HK-2 (cell line): ENCODE data around the gene DHH.
"Not testable (repeated sequence)": the region's sequence is repeated elsewhere in the genome, so short reads cannot be mapped to it uniquely, and the experiment has no call there.

Experiments
- DNase-seq: peaks from one replicate; pipeline ENCODE4 v3.0.0-alpha.2; 2018; ENCODE audit not compliant: unreplicated experiment

DHH gene

DNA sequence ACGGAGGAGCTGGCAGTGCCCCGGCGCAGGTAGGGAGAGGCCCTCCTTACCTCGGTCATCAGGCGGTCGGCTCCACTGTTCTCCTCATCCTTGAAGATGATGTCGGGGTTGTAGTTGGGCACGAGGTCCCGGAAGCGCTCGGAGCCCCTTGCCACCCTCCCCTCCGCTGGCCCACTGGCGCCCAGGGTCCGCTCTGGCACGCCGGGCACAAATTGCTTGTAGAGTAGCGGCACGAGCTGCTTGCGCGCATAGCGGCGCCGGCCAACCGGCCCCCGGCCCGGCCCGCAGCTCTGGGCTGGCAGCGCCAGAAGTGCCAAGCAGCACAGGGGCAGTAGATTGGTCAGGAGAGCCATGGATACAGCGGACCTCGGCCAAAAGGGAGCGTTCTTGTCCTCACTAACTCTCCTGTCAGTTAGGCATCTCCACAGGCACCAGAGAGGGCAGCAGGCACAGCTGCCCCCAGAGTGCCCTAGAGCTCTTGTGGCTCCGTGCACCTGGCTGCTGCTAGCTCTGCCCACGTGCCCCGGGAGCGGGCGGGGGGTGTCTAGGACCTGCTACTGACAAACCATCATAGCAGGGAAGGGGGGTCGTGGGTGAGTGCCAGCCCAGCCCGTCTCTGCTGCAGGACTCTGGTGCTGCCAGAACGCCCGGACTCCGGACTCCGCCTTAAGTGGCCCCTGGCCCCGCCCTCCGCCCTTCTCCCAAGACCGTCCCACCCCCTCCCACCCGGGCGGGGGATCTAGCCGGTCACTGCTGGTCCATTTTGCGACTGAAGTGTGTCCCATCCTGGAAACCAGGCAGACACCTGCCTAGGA is at the start of gene DHH:
TSS of gene DHH (minus strand) at position 642 of the 815 bp plus-strand sequence. CDS start at position 353, 289 bp downstream.
- no peak for DNase-seq

- DNase-seq, result no peak
Measured at GRCh38 chr12:49144384-49144783, 49.8 kb upstream of the DHH start.

DNA sequence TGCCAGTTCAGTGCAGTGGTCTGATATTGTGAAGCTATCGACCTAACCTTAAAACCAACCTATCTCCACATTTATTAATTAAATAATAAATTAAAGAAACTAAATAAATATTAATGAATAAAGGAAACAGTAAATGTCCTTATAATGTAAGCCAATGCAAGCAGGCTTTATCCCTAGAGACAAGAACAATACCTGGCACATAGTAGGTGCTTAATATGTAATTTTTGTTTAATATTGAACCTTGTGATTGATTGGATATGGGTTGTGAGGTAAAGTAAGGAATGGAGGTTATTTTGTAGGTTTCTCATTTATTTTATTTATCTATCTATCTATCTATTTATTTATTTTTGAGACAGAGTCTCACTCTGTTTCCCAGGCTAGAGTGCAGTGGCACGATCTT is 44.4 kb upstream of the DHH start:
- DNase-seq, result no peak

DNA sequence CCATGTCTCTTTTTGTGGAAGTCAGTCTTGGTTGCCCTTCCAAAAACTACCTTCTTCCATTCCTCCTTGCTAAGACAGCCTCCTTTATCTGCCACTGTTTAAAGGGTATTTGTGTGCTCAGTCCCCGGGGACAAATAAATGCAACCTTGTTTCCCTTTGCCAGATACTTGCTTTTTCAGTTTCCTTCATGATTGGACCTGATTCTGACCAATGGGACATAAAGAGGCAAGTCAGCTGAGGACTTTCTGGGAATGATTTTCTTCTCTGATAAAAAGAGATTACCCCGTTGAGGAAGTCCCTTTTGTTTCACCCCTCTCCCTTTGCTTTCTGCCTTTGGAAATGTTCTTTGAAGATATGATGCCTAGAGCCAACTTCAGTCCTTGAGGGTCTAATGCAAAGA is 44.0 kb upstream of the DHH start:
- DNase-seq, result no peak

- DNase-seq, result no peak
Measured at GRCh38 chr12:49137476-49137875, 42.9 kb upstream of the DHH start.

DNA sequence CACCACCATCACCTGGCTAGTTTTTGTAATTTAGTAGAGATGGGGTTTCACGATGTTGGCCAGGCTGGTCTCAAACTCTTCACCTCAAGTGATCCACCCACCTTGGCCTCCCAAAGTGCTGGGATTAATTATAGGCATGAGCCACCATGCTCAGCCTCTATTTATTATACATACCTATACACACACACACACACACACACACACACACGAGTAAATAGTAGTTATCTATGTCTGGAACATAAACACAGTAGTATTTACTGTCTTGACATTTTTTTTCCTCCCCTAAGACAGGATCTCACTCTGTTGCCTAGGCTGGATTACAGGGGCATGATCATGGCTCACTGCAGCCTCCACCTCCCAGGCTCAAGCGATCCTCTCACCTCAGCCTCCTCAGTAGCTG is 42.4 kb upstream of the DHH start:
- not testable (repeated sequence) for DNase-seq

DNA sequence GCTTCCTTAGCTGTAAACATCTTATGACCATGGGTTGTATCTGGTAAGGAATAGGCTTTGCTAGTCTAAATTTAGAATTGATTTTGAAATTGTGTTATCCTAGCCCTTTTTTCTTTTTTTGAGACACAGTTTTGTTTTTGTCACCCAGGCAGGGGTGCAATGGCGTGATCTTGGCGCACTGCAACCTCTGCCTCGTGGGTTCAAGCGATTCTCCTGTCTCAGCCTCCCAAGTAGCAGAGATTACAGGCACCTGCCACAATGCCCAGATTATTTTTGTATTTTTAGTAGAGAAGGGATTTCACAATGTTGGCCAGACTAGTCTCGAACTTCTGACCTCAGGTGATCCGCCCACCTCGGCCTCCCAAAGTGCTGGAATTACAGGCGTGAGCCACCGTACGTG is 39.0 kb upstream of the DHH start:
- DNase-seq, result no peak

GRCh38 chr12:49133014-49133413 is 38.4 kb upstream of the DHH start:
- DNase-seq, result no peak

- DNase-seq, result no peak
Measured at GRCh38 chr12:49131894-49132461, 37.4 kb upstream of the DHH start.

DNA sequence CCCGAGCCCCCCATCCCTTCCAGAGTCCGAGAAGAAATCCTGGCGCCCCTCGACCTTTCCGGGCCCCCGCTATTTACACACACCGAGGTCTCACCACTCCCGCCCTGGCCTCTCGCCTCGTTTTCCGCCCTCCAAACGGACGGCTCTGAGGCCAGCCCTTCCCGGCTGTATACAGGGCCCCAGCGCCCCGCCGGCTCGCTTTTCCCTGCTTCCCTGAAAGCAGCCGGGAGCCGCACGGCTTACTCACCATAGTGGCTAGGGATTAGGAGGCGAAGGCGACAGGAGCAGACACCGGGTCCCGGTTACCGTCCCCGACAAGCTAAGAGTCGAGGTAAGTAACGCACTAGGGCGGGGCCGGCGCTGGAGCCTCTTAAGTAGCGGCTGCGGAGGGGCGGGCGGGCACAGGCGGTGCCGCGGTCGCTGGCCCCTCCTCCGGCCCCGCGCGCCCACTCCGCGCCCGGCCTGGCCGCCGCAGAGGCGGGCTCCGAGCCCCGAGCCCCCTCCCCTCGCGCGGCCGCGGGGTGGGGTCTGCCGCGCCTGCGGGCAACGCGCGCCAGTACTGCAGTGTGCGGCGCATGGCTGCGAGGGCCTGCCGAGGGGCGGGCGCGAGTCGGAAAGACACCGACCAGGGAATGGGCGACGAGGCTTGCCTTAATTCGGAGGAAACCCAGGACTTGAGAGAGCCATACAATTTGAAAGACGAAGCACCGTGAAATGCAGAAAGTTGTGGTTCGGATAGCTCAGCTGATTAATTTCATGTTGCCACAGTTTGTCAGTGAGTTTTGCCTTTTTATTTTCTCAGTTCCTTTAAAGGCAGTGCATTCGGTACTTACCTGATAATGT is 36.7 kb upstream of the DHH start, which contains the start of gene TUBA1B:
TSS of gene TUBA1B (minus strand) at position 345 of the 843 bp plus-strand sequence. CDS start at position 250, 95 bp downstream.
- DNase-seq, result peak; percentile 91

- DNase-seq, result peak; percentile 94
Measured at GRCh38 chr12:49130151-49131050, 35.8 kb upstream of the DHH start.

DNA sequence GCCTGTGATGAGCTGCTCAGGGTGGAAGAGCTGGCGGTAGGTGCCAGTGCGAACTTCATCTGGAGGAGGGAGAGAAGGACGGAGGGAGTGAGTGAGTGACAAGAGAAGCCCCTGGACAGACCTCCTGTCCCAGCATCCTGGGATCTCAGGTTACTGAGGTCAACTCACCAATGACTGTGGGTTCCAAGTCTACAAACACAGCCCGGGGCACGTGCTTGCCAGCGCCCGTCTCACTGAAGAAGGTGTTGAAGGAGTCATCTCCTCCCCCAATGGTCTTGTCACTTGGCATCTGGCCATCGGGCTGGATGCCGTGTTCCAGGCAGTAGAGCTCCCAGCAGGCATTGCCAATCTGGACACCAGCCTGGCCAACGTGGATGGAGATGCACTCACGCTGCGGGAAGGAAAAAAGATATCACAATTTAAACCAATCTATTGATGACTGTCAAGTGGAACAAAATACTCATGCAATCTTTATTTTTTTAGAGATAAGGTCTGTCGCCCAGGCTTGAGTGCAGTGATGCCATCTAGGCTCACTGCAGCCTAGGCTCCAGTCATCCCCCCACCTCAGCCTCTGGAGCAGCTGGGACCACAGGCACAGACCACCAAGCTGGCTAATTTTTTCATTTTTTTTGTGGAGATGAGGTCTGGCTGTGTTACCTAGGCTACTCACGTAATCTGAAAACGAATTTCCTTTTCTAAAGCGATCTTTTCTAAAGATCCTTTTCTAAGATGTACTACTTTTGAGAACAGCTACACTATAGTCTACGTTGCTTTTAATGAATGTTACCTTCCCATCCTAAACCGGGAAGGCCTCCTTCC is 34.9 kb upstream of the DHH start:
- no peak for DNase-seq

- not testable (repeated sequence) for DNase-seq
Measured at GRCh38 chr12:49127971-49128370, 33.4 kb upstream of the DHH start.

- peak; percentile 40 for DNase-seq
Measured at GRCh38 chr12:49126852-49127763, 32.5 kb upstream of the DHH start.

GRCh38 chr12:49121047-49121696 is 26.6 kb upstream of the DHH start:
- DNase-seq, result peak; percentile 57

GRCh38 chr12:49111206-49111605 is 16.6 kb upstream of the DHH start:
- DNase-seq, result no peak

- peak; percentile 94 for DNase-seq
Measured at GRCh38 chr12:49110464-49111155, 16.0 kb upstream of the DHH start, which contains the start of gene LMBR1L. LMBR1L (minus strand) TSS chr12:49110847; CDS start chr12:49110555, 292 bp downstream.
